Right lobe of liver (tissue), 4 donors: ENCODE data around the gene PFKFB4.

Source experiments
- CTCF ChIP-seq, 4 donors: fragments of 200-600 bp in 3 of 4; fragments of 450-650 bp in 1 of 4; IDR thresholded peaks; one replicate each; pipeline versions ENCODE4 v1.5.1 to v1.8.0; 2016 to 2022; ENCODE audit warnings: antibody characterized with exemption in 4 of 4, mild to moderate bottlenecking in 2 of 4
- POLR2A ChIP-seq: fragments of 450-650 bp; IDR thresholded peaks from one replicate; pipeline ENCODE4 v1.6.1; 2017; ENCODE audit warnings: antibody characterized with exemption, mild to moderate bottlenecking
- donor health status: DM: no; HTN: no; CAD: no.
- donor health status: DM: no; HTN: no; CAD: no.
- donor health status: DM: no; HTN: yes; CAD: no.

GRCh38 chr3:48585411-48585810, 28.8 kb upstream of the PFKFB4 start:
- TF ChIP-seq CTCF (IDR thresholded peaks at IDR 0.05) (no peak), POLR2A (no peak)
